Measurements from ENCODE around the gene DENND1B.

DNA sequence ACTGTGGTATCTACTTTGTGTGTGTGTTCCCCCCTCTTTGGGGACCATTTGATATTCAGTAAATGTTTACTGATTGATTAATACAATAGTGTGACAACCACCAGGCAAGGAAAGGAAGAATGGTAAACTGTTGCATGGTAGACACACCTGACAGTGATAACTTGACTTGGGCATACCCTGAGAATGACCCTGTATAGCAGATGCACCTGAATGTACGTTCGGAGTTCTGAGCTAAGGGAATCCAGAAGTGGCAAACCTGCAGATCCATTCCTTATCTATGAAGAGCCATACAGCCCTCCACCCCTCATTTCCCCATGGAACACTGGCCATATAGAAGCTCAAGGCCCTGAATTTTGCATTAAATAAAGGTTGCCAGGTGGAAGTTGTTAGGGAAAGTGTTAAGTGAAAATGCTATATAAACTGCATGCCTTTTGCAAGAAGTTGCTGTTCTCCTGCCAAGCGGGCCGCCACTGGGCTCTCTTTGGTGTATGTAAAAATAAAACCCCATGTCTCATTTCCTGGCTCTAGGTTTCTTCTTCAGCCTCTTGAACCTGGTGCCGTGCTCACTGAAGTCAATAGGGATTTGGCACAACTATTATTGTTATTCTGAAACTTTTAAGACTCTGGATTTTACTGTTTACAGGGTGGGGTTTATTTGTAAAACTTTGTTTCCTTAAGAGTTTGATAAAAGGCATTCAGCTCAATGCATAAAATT is 32.6 kb upstream of the DENND1B start:
- TF ChIP-seq CTCF (IDR thresholded peaks at IDR 0.05) (no peak), POLR2A (IDR thresholded peaks at IDR 0.05) (no peak)
